IMR-90 (cell line): Measurements from ENCODE around the gene PLD2.

ENCODE experiments used
- BHLHE40 ChIP-seq: fragments of 150-350 bp; IDR thresholded peaks from 2 replicates; pipeline ENCODE4 v1.6.1; 2016; ENCODE audit warnings: mild to moderate bottlenecking, low read depth, low read length
- CHD1 ChIP-seq: IDR thresholded peaks from 2 replicates; pipeline ENCODE4 v1.6.1; 2012; ENCODE audit warnings: low read depth, low read length, improper control_type of control experiment
- CTCF ChIP-seq: conservative IDR thresholded peaks from 2 replicates; pipeline ENCODE4 v1.5.1; 2012; ENCODE audit warnings: mild to moderate bottlenecking, low read depth, low read length, improper control_type of control experiment
- MAFK ChIP-seq: IDR thresholded peaks from 2 replicates; pipeline ENCODE4 v1.6.1; 2012; ENCODE audit warnings: low read depth, low read length, improper control_type of control experiment
- MAZ ChIP-seq: IDR thresholded peaks from 2 replicates; pipeline ENCODE4 v1.6.1; 2012; ENCODE audit warnings: low read depth, mild to moderate bottlenecking, low read length, improper control_type of control experiment, moderate library complexity, borderline replicate concordance
- MXI1 ChIP-seq: IDR thresholded peaks from 2 replicates; pipeline ENCODE4 v1.6.1; 2012; ENCODE audit warnings: low read depth, mild to moderate bottlenecking, low read length, moderate library complexity, borderline replicate concordance
- NFE2L2 ChIP-seq: fragments of 150-350 bp; IDR thresholded peaks from 2 replicates; pipeline ENCODE4 v1.6.1; 2016; ENCODE audit warnings: low read depth, mild to moderate bottlenecking, low read length
- POLR2A ChIP-seq: IDR thresholded peaks from 2 replicates; pipeline ENCODE4 v1.6.1; 2012; ENCODE audit warnings: mild to moderate bottlenecking, low read depth, low read length
- RAD21 ChIP-seq: IDR thresholded peaks from 2 replicates; pipeline ENCODE4 v1.6.1; 2012; ENCODE audit warnings: low read length, improper control_type of control experiment
- RFX5 ChIP-seq: IDR thresholded peaks from 2 replicates; pipeline ENCODE4 v1.8.0; 2012; ENCODE audit warnings: low read depth, mild to moderate bottlenecking, low read length, moderate library complexity
- SMC3 ChIP-seq: fragments of 150-350 bp; IDR thresholded peaks from 2 replicates; pipeline ENCODE4 v1.6.1; 2016; ENCODE audit warnings: low read depth, mild to moderate bottlenecking, antibody characterized with exemption, low read length, moderate library complexity
- TF ChIP-seq, protein P1 (sequence below): fragments of 150-350 bp; IDR thresholded peaks from 2 replicates; pipeline ENCODE4 v1.6.1; 2017; ENCODE audit warnings: mild to moderate bottlenecking, antibody characterized with exemption, low read length, low read depth
- TF ChIP-seq, protein P2 (sequence below): fragments of 150-350 bp; IDR thresholded peaks from 2 replicates; pipeline ENCODE4 v1.6.1; 2016; ENCODE audit warnings: low read depth, mild to moderate bottlenecking, low read length, moderate library complexity, borderline replicate concordance

- TF ChIP-seq MAZ = peak; percentile 62; the same call in 1 of the 2 replicates
- peak; percentile 90 for TF ChIP-seq CTCF
- TF ChIP-seq, protein P1, sequence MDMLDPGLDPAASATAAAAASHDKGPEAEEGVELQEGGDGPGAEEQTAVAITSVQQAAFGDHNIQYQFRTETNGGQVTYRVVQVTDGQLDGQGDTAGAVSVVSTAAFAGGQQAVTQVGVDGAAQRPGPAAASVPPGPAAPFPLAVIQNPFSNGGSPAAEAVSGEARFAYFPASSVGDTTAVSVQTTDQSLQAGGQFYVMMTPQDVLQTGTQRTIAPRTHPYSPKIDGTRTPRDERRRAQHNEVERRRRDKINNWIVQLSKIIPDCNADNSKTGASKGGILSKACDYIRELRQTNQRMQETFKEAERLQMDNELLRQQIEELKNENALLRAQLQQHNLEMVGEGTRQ = no peak
- TF ChIP-seq NFE2L2 = no peak
- TF ChIP-seq MXI1 = peak; percentile 59; the same call in 1 of the 2 replicates
- TF ChIP-seq POLR2A = peak; percentile 49; the same call in 1 of the 2 replicates
- peak; percentile 53 for TF ChIP-seq RAD21
- no peak for TF ChIP-seq RFX5
- TF ChIP-seq, protein P2, sequence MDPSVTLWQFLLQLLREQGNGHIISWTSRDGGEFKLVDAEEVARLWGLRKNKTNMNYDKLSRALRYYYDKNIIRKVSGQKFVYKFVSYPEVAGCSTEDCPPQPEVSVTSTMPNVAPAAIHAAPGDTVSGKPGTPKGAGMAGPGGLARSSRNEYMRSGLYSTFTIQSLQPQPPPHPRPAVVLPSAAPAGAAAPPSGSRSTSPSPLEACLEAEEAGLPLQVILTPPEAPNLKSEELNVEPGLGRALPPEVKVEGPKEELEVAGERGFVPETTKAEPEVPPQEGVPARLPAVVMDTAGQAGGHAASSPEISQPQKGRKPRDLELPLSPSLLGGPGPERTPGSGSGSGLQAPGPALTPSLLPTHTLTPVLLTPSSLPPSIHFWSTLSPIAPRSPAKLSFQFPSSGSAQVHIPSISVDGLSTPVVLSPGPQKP = no peak
- TF ChIP-seq MAFK = no peak
- TF ChIP-seq SMC3 = peak; percentile 55
- peak; percentile 67 for TF ChIP-seq BHLHE40
- TF ChIP-seq CHD1 = no peak
Measured at GRCh38 chr17:4789951-4790704, 16.8 kb upstream of the PLD2 start.
